ENCODE data around the gene TRIM28.
"Not testable (repeated sequence)": the region's sequence is repeated elsewhere in the genome, so short reads cannot be mapped to it uniquely, and the experiment has no call there.

GRCh38 chr19:58542641-58543372, 1.1 kb upstream of the TRIM28 start:
- TF ChIP-seq, protein P1, sequence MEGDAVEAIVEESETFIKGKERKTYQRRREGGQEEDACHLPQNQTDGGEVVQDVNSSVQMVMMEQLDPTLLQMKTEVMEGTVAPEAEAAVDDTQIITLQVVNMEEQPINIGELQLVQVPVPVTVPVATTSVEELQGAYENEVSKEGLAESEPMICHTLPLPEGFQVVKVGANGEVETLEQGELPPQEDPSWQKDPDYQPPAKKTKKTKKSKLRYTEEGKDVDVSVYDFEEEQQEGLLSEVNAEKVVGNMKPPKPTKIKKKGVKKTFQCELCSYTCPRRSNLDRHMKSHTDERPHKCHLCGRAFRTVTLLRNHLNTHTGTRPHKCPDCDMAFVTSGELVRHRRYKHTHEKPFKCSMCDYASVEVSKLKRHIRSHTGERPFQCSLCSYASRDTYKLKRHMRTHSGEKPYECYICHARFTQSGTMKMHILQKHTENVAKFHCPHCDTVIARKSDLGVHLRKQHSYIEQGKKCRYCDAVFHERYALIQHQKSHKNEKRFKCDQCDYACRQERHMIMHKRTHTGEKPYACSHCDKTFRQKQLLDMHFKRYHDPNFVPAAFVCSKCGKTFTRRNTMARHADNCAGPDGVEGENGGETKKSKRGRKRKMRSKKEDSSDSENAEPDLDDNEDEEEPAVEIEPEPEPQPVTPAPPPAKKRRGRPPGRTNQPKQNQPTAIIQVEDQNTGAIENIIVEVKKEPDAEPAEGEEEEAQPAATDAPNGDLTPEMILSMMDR (conservative IDR thresholded peaks at IDR 0.05 in 1 of 2, IDR thresholded peaks at IDR 0.05 in 1 of 2; ENCODE audit: low read depth in 1 of 2, low read length in 2 of 2), result not testable (repeated sequence)
- not testable (repeated sequence) for TF ChIP-seq EZH2 (IDR thresholded peaks at IDR 0.05; ENCODE audit: low read length, missing control alignments)
